WTC11 (cell line): ENCODE results near the gene UNC13D.

Source experiments
- TF ChIP-seq, protein P1 (sequence below): sonication (generic); formaldehyde crosslinking; IDR thresholded peaks from 2 replicates; pipeline ENCODE4 v1.8.1; 2022; ENCODE audit warnings: low read depth, missing genetic modification reagents, borderline replicate concordance
- TF ChIP-seq, protein P2 (sequence below): fragments of 200-600 bp; IDR thresholded peaks from 2 replicates; pipeline ENCODE4 v1.8.0; 2022; ENCODE audit warnings: antibody characterized with exemption

DNA sequence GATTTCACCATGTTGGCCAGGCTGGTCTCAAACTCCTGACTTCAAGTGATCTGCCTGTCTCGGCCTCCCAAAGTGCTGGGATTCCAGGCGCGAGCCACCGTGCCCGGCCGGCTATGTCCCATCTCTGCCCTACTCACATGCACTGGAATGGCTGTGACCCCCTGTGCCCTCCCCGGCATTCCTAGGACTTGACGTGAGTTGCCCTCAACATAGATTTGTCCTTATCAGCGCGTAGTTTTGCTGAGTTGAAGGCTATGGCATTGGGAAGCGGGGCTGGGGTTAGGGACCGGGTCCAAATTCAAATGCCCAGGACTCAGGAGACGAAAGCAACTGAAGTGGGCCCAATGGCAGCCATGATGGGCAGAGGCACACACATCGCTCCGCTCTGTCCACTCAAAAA is 5.8 kb downstream of the UNC13D start:
- TF ChIP-seq, protein P1, sequence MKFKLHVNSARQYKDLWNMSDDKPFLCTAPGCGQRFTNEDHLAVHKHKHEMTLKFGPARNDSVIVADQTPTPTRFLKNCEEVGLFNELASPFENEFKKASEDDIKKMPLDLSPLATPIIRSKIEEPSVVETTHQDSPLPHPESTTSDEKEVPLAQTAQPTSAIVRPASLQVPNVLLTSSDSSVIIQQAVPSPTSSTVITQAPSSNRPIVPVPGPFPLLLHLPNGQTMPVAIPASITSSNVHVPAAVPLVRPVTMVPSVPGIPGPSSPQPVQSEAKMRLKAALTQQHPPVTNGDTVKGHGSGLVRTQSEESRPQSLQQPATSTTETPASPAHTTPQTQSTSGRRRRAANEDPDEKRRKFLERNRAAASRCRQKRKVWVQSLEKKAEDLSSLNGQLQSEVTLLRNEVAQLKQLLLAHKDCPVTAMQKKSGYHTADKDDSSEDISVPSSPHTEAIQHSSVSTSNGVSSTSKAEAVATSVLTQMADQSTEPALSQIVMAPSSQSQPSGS (CRISPR knock-in tag), result no peak
- TF ChIP-seq, protein P2, sequence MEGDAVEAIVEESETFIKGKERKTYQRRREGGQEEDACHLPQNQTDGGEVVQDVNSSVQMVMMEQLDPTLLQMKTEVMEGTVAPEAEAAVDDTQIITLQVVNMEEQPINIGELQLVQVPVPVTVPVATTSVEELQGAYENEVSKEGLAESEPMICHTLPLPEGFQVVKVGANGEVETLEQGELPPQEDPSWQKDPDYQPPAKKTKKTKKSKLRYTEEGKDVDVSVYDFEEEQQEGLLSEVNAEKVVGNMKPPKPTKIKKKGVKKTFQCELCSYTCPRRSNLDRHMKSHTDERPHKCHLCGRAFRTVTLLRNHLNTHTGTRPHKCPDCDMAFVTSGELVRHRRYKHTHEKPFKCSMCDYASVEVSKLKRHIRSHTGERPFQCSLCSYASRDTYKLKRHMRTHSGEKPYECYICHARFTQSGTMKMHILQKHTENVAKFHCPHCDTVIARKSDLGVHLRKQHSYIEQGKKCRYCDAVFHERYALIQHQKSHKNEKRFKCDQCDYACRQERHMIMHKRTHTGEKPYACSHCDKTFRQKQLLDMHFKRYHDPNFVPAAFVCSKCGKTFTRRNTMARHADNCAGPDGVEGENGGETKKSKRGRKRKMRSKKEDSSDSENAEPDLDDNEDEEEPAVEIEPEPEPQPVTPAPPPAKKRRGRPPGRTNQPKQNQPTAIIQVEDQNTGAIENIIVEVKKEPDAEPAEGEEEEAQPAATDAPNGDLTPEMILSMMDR, result no peak
